Measurements from ENCODE around the gene SLC37A2. TPM values are rescaled to one million over a fixed set of nuclear protein-coding genes. Genes with fewer than 3 reads are reported as not detected.

The SLC37A2 gene
- total RNA-seq, 1 donor from 2014 or later = 0.64 TPM

DNA sequence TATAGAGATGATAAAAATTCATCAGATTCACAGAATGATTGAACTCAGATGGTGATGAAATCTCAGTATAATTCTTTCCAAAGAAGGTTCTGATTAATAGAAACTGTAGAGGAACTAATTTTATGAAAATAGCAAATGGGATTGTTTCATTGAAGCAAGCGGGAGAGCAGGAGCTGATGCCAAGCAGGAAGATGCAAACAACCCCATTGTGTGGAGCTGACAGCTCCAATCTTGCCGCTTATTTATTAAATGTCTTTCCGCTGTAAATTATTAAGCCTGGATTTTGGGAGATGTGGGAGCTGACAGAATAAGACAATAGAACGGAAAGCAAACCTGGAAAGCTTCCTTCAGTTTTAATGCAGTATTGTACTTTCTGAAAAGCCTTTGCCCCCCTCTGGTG is 54.3 kb downstream of the SLC37A2 start:
- no peak for TF ChIP-seq CTCF (IDR thresholded peaks at IDR 0.05)
- Mint-ChIP-seq H3K27ac (ENCODE audit: unreplicated experiment) (no peak overlapping the region), H3K4me3 (ENCODE audit: unreplicated experiment) (no peak overlapping the region), H3K36me3 (ENCODE audit: unreplicated experiment) (no peaks in the 10 kb centered on the region), H3K4me1 (ENCODE audit: unreplicated experiment) (peaks cover 7% of the 10 kb centered on the region), H3K9me3 (ENCODE audit: unreplicated experiment) (no peaks in the 10 kb centered on the region), H3K27me3 (ENCODE audit: unreplicated experiment) (peaks cover 13% of the 10 kb centered on the region)
- DNase-seq (ENCODE audit: extremely low spot score, unreplicated experiment) = no peak

- TF ChIP-seq CTCF (IDR thresholded peaks at IDR 0.05) = no peak
- peaks cover 13% of the 10 kb centered on the region for H3K4me1 Mint-ChIP-seq (ENCODE audit: unreplicated experiment)
- H3K27ac Mint-ChIP-seq (ENCODE audit: unreplicated experiment) = no peak overlapping the region
- no peak overlapping the region for H3K4me3 Mint-ChIP-seq (ENCODE audit: unreplicated experiment)
- DNase-seq (ENCODE audit: extremely low spot score, unreplicated experiment) = no peak
- H3K9me3 Mint-ChIP-seq (ENCODE audit: unreplicated experiment) = no peaks in the 10 kb centered on the region
- H3K27me3 Mint-ChIP-seq (ENCODE audit: unreplicated experiment) = no peaks in the 10 kb centered on the region
- no peaks in the 10 kb centered on the region for H3K36me3 Mint-ChIP-seq (ENCODE audit: unreplicated experiment)
These were observed 60.3 kb downstream of the SLC37A2 start for GRCh38 chr11:125123194-125123946.

- H3K9me3 Mint-ChIP-seq (ENCODE audit: unreplicated experiment) = no peaks in the 10 kb centered on the region
- no peak overlapping the region for H3K4me3 Mint-ChIP-seq (ENCODE audit: unreplicated experiment)
- H3K27ac Mint-ChIP-seq (ENCODE audit: unreplicated experiment) = no peak overlapping the region
- no peaks in the 10 kb centered on the region for H3K36me3 Mint-ChIP-seq (ENCODE audit: unreplicated experiment)
- peak; percentile 44 for TF ChIP-seq CTCF (IDR thresholded peaks at IDR 0.05)
- no peak for DNase-seq (ENCODE audit: extremely low spot score, unreplicated experiment)
- H3K4me1 Mint-ChIP-seq (ENCODE audit: unreplicated experiment) = peaks cover 20% of the 10 kb centered on the region
- H3K27me3 Mint-ChIP-seq (ENCODE audit: unreplicated experiment) = no peaks in the 10 kb centered on the region
These were observed 61.0 kb downstream of the SLC37A2 start for GRCh38 chr11:125123947-125124617.

DNA sequence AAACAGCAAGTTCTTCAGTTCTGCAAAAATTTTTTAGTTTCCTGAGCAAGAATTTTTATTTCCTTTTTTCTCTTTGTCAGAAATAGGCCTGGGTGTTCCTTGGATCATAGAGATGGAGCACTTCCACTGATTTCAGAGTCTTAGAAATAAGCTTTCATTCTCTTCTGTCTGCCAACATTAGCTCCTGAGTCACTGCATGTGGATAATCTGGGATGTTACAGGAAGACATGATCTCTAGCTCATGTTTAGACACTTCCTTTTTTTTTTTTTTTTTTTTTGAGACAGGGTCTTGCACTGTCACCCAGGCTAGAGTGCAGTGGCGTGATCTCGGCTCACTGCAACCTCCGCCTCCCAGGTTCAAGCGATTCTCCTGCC is 61.5 kb downstream of the SLC37A2 start:
- no peak for TF ChIP-seq CTCF (IDR thresholded peaks at IDR 0.05)
- H3K9me3 Mint-ChIP-seq (ENCODE audit: unreplicated experiment) = no peaks in the 10 kb centered on the region
- H3K4me3 Mint-ChIP-seq (ENCODE audit: unreplicated experiment) = no peak overlapping the region
- peaks cover 24% of the 10 kb centered on the region for H3K4me1 Mint-ChIP-seq (ENCODE audit: unreplicated experiment)
- H3K27me3 Mint-ChIP-seq (ENCODE audit: unreplicated experiment) = no peaks in the 10 kb centered on the region
- DNase-seq (ENCODE audit: extremely low spot score, unreplicated experiment) = no peak
- H3K27ac Mint-ChIP-seq (ENCODE audit: unreplicated experiment) = no peak overlapping the region
- no peaks in the 10 kb centered on the region for H3K36me3 Mint-ChIP-seq (ENCODE audit: unreplicated experiment)

DNA sequence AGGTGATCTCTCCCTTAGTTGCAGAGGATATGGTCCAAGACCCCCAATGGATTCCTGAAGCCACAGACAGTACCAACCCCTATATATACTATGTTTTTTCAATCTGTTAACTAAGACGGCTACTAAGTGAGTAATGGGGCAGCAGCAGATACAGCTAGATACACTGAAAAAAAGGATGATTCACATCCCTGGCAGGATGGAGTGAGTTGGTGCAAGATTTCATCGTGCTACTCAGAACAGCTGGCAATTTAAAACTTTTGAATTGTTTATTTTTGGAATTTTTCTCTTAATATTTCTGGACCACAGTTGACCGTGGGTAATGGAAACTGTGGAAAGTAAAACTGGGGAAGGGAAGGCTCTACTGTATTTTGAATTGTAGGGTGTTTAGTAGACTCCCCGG is 65.3 kb downstream of the SLC37A2 start:
- Mint-ChIP-seq H3K4me1 (ENCODE audit: unreplicated experiment) (peaks cover 32% of the 10 kb centered on the region), H3K36me3 (ENCODE audit: unreplicated experiment) (no peaks in the 10 kb centered on the region), H3K9me3 (ENCODE audit: unreplicated experiment) (no peaks in the 10 kb centered on the region), H3K27ac (ENCODE audit: unreplicated experiment) (peak overlapping the region; percentile 83), H3K4me3 (ENCODE audit: unreplicated experiment) (no peak overlapping the region), H3K27me3 (ENCODE audit: unreplicated experiment) (no peaks in the 10 kb centered on the region)
- DNase-seq (ENCODE audit: extremely low spot score, unreplicated experiment) = no peak
- TF ChIP-seq CTCF (IDR thresholded peaks at IDR 0.05) = no peak

Data from osteocyte (in vitro differentiated cells).